K562 (cell line): ENCODE measurements around the gene LOC128125822.

Experiments used
- CTBP1 ChIP-seq: fragments of 450-650 bp; IDR thresholded peaks from 2 replicates; pipeline ENCODE4 v1.6.1; 2016; ENCODE audit warnings: borderline replicate concordance
- HMG20B ChIP-seq: fragments of 250-450 bp; sonication (Bioruptor Pico); IDR thresholded peaks from 2 replicates; pipeline ENCODE4 v1.5.0; 2021; ENCODE audit warnings: mild to moderate bottlenecking
- JUN ChIP-seq, 2 experiments: sonication (generic) in 1 of 2; formaldehyde crosslinking in 1 of 2; IDR thresholded peaks; 2 replicates each; pipeline versions ENCODE4 v1.6.1 to v1.8.0; 2012 to 2022; ENCODE audit warnings: borderline replicate concordance in 2 of 2, mild to moderate bottlenecking in 2 of 2, improper control_type of control experiment in 1 of 2, low read depth in 1 of 2, low read length in 1 of 2, missing genetic modification reagents in 1 of 2
- MCM3 ChIP-seq: fragments of 450-650 bp; IDR thresholded peaks from 2 replicates; pipeline ENCODE4 v1.6.1; 2016
- NFIC ChIP-seq: fragments of 450-650 bp; IDR thresholded peaks from 2 replicates; pipeline ENCODE4 v1.6.1; 2017; ENCODE audit warnings: mild to moderate bottlenecking, inconsistent platforms
- SETDB1 ChIP-seq: IDR thresholded peaks from one replicate; pipeline ENCODE4 v1.6.1; 2012; ENCODE audit warnings: low read length, control low read depth, inconsistent platforms
- SPI1 ChIP-seq: IDR thresholded peaks from 2 replicates; pipeline ENCODE4 v1.6.1; 2011; ENCODE audit warnings: low read depth, low read length, control low read depth, borderline replicate concordance
- TAF1 ChIP-seq: IDR thresholded peaks from 2 replicates; pipeline ENCODE4 v1.6.1; 2011; ENCODE audit warnings: mild to moderate bottlenecking, low read length, moderate library complexity; ENCODE audit not compliant: insufficient read depth, control insufficient read depth, severe bottlenecking; ENCODE audit errors: extremely low read depth
- ZFX ChIP-seq: sonication (generic); formaldehyde crosslinking; IDR thresholded peaks from 2 replicates; pipeline ENCODE4 v1.8.0; 2022; ENCODE audit warnings: mild to moderate bottlenecking, missing genetic modification reagents, moderate library complexity
- TF ChIP-seq, protein P1 (sequence below): fragments of 250-450 bp; sonication (Bioruptor Pico); IDR thresholded peaks from 2 replicates; pipeline ENCODE4 v1.9.0; 2021; ENCODE audit warnings: mild to moderate bottlenecking
- TF ChIP-seq, protein P2 (sequence below), 2 experiments: fragments of 450-650 bp in 1 of 2; sonication (generic) in 1 of 2; formaldehyde crosslinking in 1 of 2; IDR thresholded peaks in 1 of 2; conservative IDR thresholded peaks in 1 of 2; 2 replicates each; pipeline versions ENCODE4 v1.6.1 to v1.8.1; 2016 to 2023; ENCODE audit warnings: mild to moderate bottlenecking in 2 of 2, moderate library complexity in 2 of 2, inconsistent platforms in 1 of 2, missing genetic modification reagents in 1 of 2
- TF ChIP-seq, protein P3 (sequence below), 2 experiments: IDR thresholded peaks; 2 replicates each; pipeline ENCODE4 v1.6.1; 2012; ENCODE audit warnings: improper control_type of control experiment in 2 of 2, low read depth in 2 of 2, low read length in 2 of 2, borderline replicate concordance in 1 of 2
- TF ChIP-seq, protein P4 (sequence below), 2 experiments: fragments of 200-800 bp in 1 of 2; sonication (Bioruptor generic) in 1 of 2; sonication (generic) in 1 of 2; formaldehyde crosslinking in 1 of 2; IDR thresholded peaks in 1 of 2; conservative IDR thresholded peaks in 1 of 2; 2 replicates each; pipeline versions ENCODE4 v1.5.0 to v1.6.1; 2016 to 2020; ENCODE audit warnings: missing compliant biosample characterization in 1 of 2, missing genetic modification characterization in 1 of 2, missing genetic modification reagents in 1 of 2

DNA sequence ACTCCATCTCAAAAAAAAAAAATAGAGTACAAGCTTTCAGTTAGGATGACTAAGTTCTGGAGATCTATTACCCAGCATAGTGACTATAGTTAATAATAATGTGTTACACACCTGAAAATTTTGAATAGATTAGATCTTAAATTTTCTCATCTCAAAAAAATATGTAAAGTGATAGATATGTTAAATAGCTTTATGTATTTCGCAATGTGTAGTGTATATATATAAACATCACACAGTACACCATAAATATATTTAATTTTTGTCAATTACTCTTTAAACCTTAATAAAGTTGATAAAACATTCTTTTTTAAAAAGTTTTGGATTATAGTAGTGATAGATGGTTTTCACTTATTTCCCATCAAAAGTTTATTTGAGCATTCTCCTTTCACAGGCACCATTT lies 25.6 kb upstream of the LOC128125822 start:
- TF ChIP-seq TAF1 (no peak), JUN (IDR thresholded peaks at IDR 0.05; ENCODE audit: borderline replicate concordance, low read depth, low read length) (no peak), JUN (CRISPR knock-in tag; IDR thresholded peaks at IDR 0.05; ENCODE audit: borderline replicate concordance) (no peak), ZFX (no peak), MCM3 (no peak), NFIC (no peak), SETDB1 (no peak), SPI1 (no peak), CTBP1 (no peak), HMG20B (CRISPR knock-in tag) (no peak)
- TF ChIP-seq, protein P1, sequence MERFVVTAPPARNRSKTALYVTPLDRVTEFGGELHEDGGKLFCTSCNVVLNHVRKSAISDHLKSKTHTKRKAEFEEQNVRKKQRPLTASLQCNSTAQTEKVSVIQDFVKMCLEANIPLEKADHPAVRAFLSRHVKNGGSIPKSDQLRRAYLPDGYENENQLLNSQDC (CRISPR knock-in tag): no peak
- TF ChIP-seq, protein P2, sequence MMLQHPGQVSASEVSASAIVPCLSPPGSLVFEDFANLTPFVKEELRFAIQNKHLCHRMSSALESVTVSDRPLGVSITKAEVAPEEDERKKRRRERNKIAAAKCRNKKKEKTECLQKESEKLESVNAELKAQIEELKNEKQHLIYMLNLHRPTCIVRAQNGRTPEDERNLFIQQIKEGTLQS (IDR thresholded peaks at IDR 0.05): no peak
- TF ChIP-seq, protein P2 (CRISPR knock-in tag; conservative IDR thresholded peaks at IDR 0.05): no peak
- TF ChIP-seq, protein P3, sequence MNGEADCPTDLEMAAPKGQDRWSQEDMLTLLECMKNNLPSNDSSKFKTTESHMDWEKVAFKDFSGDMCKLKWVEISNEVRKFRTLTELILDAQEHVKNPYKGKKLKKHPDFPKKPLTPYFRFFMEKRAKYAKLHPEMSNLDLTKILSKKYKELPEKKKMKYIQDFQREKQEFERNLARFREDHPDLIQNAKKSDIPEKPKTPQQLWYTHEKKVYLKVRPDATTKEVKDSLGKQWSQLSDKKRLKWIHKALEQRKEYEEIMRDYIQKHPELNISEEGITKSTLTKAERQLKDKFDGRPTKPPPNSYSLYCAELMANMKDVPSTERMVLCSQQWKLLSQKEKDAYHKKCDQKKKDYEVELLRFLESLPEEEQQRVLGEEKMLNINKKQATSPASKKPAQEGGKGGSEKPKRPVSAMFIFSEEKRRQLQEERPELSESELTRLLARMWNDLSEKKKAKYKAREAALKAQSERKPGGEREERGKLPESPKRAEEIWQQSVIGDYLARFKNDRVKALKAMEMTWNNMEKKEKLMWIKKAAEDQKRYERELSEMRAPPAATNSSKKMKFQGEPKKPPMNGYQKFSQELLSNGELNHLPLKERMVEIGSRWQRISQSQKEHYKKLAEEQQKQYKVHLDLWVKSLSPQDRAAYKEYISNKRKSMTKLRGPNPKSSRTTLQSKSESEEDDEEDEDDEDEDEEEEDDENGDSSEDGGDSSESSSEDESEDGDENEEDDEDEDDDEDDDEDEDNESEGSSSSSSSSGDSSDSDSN (IDR thresholded peaks at IDR 0.05; ENCODE audit: borderline replicate concordance in 1 of 2, low read depth in 2 of 2, low read length in 2 of 2): no peak
- TF ChIP-seq, protein P4, sequence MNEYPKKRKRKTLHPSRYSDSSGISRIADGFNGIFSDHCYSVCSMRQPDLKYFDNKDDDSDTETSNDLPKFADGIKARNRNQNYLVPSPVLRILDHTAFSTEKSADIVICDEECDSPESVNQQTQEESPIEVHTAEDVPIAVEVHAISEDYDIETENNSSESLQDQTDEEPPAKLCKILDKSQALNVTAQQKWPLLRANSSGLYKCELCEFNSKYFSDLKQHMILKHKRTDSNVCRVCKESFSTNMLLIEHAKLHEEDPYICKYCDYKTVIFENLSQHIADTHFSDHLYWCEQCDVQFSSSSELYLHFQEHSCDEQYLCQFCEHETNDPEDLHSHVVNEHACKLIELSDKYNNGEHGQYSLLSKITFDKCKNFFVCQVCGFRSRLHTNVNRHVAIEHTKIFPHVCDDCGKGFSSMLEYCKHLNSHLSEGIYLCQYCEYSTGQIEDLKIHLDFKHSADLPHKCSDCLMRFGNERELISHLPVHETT (CRISPR knock-in tag; conservative IDR thresholded peaks at IDR 0.05 in 1 of 2, IDR thresholded peaks at IDR 0.05 in 1 of 2): no peak
